Measurements from ENCODE around the gene CSGALNACT2. TPM values are rescaled to one million over a fixed set of nuclear protein-coding genes. Genes with fewer than 3 reads are reported as not detected.

CSGALNACT2 gene
- total RNA-seq, 1 donor: 17.3 TPM

GRCh38 chr10:43117031-43117776, 21.0 kb upstream of the CSGALNACT2 start:
- TF ChIP-seq, protein P1, sequence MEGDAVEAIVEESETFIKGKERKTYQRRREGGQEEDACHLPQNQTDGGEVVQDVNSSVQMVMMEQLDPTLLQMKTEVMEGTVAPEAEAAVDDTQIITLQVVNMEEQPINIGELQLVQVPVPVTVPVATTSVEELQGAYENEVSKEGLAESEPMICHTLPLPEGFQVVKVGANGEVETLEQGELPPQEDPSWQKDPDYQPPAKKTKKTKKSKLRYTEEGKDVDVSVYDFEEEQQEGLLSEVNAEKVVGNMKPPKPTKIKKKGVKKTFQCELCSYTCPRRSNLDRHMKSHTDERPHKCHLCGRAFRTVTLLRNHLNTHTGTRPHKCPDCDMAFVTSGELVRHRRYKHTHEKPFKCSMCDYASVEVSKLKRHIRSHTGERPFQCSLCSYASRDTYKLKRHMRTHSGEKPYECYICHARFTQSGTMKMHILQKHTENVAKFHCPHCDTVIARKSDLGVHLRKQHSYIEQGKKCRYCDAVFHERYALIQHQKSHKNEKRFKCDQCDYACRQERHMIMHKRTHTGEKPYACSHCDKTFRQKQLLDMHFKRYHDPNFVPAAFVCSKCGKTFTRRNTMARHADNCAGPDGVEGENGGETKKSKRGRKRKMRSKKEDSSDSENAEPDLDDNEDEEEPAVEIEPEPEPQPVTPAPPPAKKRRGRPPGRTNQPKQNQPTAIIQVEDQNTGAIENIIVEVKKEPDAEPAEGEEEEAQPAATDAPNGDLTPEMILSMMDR (IDR thresholded peaks at IDR 0.05; ENCODE audit: insufficient read depth, low read depth, low read length): no peak
- H3K4me3 ChIP-seq (ENCODE audit: low read depth, low read length): no peak overlapping the region
- DNase-seq (ENCODE audit: low read depth): no peak

DNA sequence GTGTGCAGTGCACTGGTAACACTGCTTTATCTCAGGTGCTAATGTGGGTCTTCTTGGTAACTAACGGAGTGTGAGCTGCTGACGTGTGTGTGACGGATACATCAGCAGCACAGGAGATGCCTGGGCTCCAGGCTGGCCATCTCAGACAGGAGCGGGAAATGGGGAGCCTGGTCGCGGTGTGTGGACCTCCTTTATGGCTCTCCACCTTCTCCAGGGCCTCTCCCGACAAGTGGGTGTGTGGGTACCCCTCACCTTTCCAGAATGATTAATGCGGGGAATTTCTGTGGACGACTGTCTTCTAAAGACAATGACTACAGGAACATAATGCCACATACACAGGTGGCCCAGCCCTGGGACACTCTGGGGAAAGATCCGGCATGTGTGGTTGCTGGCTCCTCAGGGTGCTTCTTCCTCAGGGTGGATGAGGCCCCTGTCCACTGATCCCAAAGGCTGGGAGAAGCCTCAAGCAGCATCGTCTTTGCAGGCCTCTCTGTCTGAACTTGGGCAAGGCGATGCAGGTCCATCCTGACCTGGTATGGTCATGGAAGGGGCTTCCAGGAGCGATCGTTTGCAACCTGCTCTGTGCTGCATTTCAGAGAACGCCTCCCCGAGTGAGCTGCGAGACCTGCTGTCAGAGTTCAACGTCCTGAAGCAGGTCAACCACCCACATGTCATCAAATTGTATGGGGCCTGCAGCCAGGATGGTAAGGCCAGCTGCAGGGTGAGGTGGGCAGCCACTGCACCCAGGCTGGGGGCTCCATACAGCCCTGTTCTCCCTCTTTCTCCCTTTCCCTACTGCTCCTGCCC, 20.3 kb upstream of the CSGALNACT2 start:
- DNase-seq (ENCODE audit: low read depth): no peak

DNA sequence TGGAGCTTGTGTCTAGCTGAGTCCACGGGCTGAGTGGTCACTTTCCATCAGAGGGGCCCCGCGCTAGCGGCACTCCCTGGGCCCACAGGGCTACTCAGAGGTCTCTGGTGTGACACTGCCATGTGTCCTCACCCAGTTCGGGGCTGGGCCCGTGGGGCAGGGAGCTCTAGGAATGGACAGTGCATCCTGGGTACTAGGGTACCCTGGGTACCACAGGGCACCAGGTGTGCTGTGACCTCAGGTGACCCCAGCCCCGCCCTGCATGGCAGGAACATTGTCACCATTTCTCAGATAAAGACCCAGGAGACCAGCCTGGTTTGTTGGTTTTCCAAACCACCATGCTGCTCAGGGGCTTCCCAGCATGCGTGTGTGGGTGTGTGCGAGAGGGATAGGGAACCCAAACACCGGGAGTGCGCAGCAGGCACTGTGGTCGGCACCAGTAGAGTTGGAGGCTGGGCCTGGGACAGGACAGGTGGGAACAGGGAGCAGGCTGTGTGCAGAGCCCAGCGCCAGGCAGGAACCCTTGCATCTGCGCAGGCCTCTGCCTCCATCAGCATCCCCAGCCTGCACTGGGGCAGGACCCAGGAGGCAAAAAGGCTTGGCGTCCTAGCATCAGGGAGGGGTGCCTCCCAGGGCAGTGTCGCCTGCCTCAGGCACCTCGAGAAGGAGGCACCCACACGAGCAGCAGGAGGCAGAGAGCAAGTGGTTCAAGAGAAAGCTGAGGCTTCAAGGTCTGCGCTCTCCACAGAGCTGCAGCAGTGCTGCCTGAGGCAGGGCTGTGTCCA, 19.4 kb upstream of the CSGALNACT2 start:
- TF ChIP-seq, protein P1 (IDR thresholded peaks at IDR 0.05; ENCODE audit: insufficient read depth, low read depth, low read length): no peak
- DNase-seq (ENCODE audit: low read depth): no peak
- no peak overlapping the region for H3K4me3 ChIP-seq (ENCODE audit: low read depth, low read length)

More for the DNA sequence above, 20.3 kb upstream of the CSGALNACT2 start:
- TF ChIP-seq, protein P1 (IDR thresholded peaks at IDR 0.05; ENCODE audit: insufficient read depth, low read depth, low read length): no peak
- no peak overlapping the region for H3K4me3 ChIP-seq (ENCODE audit: low read depth, low read length)

DNA sequence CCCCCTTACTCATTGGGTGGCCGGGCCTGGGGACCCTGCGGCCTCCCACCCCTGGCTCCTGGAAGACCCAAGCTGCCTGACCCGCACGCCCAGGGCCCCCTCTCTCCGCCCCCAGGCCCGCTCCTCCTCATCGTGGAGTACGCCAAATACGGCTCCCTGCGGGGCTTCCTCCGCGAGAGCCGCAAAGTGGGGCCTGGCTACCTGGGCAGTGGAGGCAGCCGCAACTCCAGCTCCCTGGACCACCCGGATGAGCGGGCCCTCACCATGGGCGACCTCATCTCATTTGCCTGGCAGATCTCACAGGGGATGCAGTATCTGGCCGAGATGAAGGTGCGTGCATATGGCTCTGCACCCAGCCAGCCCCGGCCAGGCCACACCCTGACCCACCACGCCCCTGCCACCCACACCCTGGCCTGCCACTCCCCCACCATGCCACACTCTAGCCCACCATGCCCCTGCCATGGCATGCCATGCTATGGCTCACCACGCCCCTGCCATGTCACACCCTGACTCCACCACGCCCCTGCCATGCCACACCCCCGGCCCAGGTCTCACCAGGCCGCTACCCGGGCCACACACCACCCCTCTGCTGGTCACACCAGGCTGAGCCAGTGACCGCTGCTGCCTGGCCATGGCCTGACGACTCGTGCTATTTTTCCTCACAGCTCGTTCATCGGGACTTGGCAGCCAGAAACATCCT, 18.7 kb upstream of the CSGALNACT2 start:
- no peak for DNase-seq (ENCODE audit: low read depth)
- TF ChIP-seq, protein P1 (IDR thresholded peaks at IDR 0.05; ENCODE audit: insufficient read depth, low read depth, low read length): no peak
- H3K4me3 ChIP-seq (ENCODE audit: low read depth, low read length): no peak overlapping the region

- TF ChIP-seq, protein P1 (IDR thresholded peaks at IDR 0.05; ENCODE audit: insufficient read depth, low read depth, low read length): no peak
- no peak overlapping the region for H3K4me3 ChIP-seq (ENCODE audit: low read depth, low read length)
Measured at GRCh38 chr10:43120116-43120928, 17.9 kb upstream of the CSGALNACT2 start.

More at GRCh38 chr10:43120116-43120928, 17.9 kb upstream of the CSGALNACT2 start:
- DNase-seq (ENCODE audit: low read depth): no peak

Measured in fibroblast of villous mesenchyme (primary cell).